Midbrain (tissue), 1 donor: ENCODE data around the gene ZNF552.
"Not testable (repeated sequence)": the region's sequence is repeated elsewhere in the genome, so short reads cannot be mapped to it uniquely, and the experiment has no call there.

Experiments used
- DNase-seq: peaks from one replicate; lab custom pipeline; 2025; lab: John Stamatoyannopoulos, UW

ZNF552 gene

GRCh38 chr19:57814505-57815246 lies at the start of gene ZNF552:
Gene ZNF552, minus strand, starts transcription at chr19:57814913. Its CDS starts 170 bp downstream, at chr19:57814743.
- DNase-seq: peak; percentile 94

- DNase-seq: not testable (repeated sequence)
Observed at GRCh38 chr19:57862351-57862750, 47.6 kb upstream of the ZNF552 start.

- DNase-seq: not testable (repeated sequence)
Observed at GRCh38 chr19:57854117-57854516, 39.4 kb upstream of the ZNF552 start.

DNA sequence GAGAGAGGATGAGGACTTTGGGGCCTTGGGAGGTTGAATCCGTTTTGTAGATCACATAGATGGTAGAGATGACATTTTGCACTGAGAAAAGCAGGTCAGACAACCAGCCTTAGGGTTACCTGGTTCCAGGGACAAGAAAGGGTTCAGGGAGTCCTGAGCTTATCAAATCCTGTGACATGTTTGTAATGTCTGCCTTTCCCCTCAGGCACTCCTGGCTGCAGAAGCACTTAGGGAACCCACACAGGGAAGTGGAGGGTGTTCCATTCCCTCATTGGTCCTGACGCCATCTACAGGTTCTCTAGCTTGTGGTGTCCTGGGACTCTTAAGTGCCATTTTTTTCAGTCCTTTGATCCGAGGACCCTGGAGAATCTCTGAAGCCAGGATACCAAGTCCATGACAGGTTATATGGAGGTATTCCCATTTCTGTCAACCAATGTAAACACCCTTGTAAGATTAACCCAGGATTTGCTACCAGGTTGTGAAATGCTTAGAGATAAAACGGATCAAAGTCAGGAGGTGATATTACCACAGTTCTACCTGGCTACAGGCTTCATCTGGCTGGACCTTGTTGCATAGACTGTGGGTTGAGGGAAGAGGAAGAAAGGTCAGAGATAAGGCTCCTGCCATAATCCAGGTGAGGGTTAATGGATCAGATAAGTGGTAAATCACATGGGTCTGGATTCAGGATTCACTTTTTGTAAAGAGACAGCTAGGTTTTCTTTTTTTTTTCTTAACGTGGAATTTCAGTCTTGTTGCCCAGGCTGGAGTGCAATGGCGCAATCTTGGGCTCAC lies 37.3 kb upstream of the ZNF552 start:
- DNase-seq: not testable (repeated sequence)

DNA sequence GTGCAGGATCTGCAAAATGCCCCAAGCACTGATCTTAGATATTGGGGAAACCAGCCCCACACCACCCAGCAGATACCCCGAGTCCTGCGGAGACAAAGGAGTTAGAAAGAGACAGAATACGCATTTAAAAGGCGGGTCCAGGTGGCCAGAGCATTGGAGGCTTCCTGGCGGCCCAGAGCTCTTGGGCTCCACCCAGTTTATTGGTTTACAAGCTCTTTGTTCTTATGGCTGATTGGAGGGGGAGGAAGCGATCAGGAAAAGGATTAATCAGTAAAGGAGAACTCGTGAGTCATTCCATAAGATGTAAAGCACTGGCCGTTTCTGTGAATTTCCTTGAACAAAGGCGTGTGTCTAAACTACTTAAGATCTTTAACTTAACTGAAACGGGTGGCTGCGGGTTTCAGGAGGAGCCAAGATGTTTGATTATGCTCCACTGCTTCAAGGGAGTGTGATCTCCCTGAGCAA lies 35.9 kb upstream of the ZNF552 start:
- DNase-seq: no peak

DNA sequence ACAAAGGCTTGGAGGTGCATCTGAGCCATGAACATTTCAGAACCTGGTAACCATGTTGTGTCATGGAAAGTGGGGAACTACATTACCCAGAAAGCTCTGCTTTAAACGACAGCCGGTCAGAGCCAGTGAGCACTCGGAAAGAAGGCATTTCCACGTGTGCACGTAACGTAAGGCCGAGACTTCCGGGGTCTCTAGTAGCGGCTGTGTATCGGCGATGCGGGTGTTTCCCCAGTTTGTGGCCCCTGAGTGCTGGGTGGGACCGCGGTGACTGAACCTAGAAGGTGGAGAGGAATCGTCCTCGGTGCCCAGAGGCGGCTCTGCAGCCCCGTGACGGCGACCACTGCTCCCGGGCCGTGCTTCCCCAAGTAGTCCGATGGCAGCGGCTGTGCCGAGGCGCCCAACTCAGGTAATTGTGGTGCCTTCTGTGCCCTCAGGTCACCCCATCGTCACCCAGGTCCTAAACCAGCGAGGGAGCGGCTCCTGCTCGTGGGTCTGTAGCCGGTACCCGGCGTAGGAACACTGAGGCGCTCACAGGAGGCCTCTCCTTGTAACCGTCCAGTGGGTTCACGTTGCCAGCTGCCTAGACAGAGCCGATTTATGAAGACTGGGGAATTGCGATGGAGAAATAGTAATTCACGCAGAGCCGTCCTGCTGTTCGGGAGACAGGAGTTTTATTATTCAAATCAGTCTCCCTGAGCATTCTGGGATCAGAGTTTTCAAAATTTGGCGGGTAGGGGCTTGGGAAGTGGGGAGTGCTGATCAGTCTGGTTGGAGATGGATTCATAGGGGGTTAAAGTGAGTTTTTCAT lies 35.2 kb upstream of the ZNF552 start, which contains the start of gene ZNF587:
Gene ZNF587 (plus strand): TSS at position 194 of the 808 bp plus-strand sequence. CDS start 180 bp downstream, at position 374.
- peak; percentile 83 for DNase-seq

DNA sequence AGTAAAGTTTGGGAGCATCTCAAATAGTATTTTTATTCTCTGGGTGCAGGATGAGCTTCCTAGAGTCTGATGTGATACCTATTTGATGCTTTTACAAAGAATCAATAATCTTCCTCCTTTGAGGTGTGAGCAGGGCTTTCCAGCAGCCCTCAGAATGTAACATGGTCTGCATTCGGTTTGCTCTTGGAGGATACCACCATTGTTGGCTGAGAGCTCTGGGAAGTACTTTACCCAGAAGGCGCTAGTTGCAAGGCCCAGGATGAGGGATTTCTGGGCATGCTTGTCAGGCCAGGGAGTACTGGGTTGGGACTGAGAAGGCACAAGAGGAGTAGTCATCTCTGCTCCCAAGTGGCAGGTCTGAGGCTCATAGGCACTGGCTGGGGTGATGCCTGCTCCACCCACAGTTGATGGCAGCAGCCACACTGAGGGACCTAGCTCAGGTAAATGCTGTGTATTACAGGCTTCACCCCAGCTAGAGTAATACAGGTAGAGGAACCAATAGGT lies 34.5 kb upstream of the ZNF552 start:
- not testable (repeated sequence) for DNase-seq

DNA sequence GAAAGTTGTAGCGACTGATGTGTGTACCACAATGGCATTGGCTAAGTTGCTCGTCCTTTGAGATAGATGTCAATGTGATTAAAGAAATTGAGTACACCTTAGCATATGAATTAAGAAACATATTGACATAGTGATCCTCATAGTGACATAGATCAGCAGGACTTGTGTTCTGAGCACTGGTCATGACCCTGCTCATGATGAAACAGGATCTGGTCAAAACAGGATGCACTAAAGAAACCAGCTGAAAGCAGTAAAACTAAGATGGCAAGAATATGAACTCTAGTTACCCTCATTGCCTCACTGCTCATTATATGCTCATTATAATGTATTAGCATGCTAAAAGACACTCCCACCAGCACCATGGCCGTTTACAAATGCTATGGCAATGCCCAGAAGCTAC lies 32.5 kb upstream of the ZNF552 start:
- DNase-seq: not testable (repeated sequence)

DNA sequence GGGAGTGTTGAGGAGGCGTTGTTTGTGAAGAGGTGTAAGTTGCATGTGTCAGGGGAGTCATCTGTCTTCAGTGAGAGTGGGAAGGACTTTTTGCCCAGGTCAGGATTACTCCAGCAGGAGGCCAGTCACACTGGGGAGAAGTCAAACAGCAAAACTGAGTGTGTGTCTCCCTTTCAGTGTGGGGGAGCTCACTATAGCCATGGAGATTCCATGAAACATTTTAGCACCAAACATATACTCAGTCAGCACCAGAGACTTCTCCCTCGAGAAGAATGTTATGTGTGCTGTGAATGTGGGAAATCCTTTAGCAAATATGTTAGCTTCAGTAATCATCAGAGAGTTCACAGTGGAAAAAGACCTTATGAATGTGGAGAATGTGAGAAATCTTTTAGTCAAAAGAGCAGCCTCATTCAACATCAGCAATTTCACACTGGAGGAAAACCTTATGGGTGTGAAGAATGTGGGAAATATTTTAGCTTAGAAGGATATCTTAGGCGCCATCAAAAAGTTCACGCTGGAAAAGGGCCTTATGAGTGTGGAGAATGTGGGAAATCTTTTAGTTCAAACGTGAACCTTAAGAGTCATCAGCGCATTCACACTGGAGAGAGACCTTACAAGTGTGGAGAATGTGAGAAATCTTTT lies 26.5 kb upstream of the ZNF552 start:
- no peak for DNase-seq

DNA sequence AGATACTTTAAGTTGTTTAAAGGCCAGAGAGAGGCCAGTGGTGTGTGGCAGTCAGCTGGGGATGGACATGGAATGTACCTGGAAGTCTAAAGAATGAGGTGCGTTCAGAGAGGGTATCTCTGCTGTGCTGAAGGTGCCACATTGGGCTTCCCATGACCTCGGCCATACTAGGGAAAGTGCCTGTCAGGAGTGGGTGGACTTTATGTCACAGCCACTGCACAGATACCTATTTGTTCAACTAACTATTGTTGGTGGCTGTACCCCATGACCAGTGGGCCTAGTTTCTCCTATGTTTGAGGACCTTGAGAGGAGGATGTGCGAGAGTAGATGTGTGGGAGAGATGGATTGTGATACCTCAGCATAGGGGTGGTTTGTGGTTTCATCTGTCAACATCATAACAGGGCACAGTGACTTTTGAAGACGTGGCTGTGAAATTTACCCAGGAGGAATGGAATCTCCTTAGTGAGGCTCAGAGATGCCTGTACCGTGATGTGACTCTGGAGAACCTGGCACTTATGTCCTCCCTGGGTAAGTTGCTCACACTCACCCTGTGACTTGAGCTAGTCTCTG lies 24.0 kb upstream of the ZNF552 start:
- not testable (repeated sequence) for DNase-seq

DNA sequence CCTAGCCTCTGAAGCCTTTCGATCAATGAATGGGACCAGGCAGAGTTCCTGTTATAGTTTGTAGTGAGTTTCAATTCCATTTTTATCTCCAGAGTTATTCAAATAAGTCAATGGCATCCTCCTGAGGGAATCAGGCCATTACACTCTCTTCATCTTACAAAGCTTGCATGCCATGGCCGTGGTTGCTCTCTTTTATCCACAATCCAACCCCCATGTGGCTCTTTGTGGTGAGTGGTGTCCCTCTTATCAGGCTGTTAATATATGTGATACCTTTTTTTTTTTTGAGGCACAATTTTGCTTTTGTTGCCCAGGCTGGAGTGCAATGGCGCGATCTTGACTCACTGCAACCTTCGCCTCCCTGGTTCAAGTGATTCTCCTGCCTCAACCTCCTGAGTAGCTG lies 22.3 kb upstream of the ZNF552 start:
- not testable (repeated sequence) for DNase-seq

DNA sequence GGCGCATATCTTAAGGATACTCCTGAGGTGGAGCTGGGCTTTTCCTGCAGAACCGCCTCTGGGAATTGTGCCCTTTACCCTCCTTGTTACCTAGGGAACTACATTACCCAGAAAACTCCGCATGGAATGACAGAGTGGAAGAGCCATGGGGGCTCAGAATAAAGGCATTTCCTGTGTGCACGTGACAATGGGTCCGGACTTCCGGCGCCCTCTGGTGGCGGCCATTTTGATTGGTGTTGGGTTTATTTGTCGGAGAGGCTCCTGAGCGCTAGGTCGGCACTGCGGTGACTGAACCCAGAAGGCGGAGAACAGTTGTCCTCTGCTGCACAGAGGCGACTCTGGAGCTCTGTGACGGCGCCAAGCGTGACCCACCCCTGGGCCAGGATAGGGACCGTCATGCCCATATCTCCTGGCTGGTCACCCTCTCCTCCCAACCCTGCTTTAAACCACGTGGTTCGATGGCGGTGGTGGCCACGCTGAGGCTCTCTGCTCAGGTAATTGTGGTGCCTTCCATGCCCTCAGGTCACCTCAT lies 15.4 kb upstream of the ZNF552 start, which contains the start of gene ZNF587B:
Gene ZNF587B (plus strand): TSS at position 229 of the 532 bp plus-strand sequence. CDS start 230 bp downstream, at position 459.
- DNase-seq: peak; percentile 73

DNA sequence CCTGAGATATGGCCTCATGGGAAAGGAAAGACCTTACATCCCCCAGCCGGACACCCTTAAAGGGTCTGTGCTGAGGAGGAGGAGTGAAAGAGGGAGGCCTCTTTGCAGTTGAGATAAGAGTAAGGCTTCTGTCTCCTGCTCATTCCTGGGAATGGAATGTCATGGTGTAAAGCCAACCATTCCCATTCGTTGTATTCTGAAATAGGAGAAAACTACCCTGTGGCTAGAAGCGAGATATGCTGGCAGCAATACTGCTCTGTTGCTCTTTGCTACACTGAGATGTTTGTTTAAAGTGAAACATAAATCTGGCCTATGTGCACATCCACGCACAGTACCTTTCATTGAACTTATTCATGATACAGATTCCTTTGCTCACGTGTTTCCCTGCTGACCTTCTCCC lies 14.6 kb upstream of the ZNF552 start:
- no peak for DNase-seq

DNA sequence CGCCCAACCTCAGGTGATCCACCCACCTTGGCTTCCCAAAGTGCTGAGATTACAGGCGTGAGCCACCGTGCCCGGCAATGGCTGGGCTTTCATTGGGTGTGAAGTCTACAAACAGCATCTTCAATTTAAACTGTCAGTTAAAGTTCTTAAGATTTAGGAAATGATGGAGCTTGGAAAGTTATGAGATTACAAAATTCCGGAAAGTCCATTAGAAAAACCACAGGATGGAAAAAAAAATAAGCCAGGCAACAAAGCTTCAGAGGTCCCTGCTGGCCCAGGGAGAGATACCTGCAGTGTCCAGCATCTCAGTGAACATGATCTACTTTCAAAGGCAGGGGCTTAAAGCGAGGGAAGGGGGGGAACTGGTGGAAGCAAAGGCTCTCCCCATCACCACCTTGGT lies 10.8 kb upstream of the ZNF552 start:
- DNase-seq: no peak

- not testable (repeated sequence) for DNase-seq
Observed at GRCh38 chr19:57823608-57824007, 8.9 kb upstream of the ZNF552 start.

DNA sequence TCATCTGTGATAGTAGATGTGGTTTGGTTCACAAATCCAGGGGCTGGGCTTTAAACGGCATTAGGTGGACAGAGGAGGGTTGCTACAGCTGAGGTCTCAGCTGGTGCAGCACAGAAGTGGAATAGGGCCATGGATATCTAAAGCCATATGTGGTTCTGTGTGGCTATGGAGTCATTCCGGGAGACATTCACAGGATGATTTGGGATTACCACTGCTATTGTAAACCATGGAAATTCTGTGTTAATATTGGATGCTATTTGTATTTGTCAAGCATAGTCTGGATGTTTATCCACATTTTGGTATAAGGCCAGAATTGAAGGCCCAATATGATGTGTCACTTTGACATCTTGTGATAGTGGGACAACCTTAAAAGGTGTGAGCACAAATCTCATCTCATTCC lies 8.4 kb upstream of the ZNF552 start:
- not testable (repeated sequence) for DNase-seq

- DNase-seq: not testable (repeated sequence)
Observed at GRCh38 chr19:57821501-57821900, 6.8 kb upstream of the ZNF552 start.

DNA sequence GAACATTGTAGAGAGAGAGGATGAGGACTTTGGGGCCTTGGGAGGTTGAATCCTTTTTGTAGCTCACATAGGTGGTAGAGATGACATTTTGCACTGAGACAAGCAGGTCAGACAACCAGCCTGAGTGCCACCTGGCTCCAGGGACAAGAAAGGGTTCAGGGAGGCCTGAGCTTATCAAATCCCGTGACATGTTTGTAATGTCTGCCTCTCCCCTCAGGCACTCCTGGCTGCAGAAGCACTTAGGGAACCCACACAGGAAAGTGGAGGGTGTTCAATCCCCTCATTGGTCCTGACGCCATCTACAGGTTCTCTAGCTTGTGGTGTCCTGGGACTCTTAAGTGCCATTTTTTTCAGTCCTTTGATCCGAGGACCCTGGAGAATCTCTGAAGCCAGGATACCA lies 6.4 kb upstream of the ZNF552 start:
- not testable (repeated sequence) for DNase-seq

DNA sequence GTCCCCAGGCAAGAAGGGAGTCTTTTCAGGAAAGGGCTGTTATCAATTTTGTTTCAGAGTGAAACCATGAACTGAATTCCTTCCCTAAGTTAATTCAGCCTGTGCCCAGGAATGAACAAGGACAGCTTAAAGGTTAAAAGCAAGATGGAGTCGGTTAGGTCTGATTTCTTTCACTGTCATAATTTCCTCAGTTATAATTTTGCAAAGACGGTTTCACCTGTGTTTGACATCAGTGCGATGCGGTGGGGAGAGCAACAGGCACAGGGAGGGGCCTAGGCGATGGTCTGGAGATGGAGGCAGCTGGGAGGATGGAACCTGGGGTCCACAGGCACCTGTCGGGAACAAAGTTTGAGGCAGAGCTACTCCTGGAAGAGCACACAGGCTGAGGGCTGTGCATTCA lies 5.9 kb upstream of the ZNF552 start:
- DNase-seq: no peak

DNA sequence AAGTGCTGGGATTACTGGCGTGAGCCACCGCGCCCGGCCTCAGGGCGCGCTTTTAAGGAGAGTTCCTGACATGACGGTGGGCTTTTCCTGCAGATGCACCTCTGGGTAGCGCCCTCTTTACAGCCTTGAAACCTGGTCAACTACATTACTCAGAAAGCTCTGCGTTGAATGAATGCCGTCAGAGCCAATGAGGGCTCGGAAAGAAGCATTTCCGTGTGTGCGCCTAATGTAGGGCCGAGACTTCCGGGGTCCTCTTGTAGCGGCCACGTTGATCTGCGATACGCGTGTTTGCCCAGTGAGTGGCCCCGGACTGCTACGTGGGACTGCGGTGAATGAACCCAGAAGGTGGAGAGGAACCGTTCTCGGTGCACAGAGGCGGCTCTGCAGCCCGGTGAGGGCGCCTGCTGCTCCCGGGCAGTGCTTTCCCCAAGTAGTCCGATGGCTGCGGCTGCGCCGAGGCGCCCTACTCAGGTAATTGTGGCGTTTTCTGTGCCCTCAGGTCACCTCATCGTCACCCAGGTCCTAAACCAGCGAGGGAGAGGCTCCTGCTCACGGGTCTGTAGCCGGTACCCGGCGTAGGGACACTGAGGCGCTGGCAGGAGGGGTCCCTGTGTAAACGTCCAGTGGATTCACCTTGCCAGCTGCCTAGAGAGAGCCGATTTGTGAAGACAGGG lies 4.9 kb upstream of the ZNF552 start:
- DNase-seq: peak; percentile 93
